Prostate gland (tissue), 2 donors: ENCODE data around the gene SSTR4. TPM values are rescaled to one million over a fixed set of nuclear protein-coding genes. Genes with fewer than 3 reads are reported as not detected.

Experiments used
- DNase-seq: peaks from one replicate; pipeline ENCODE4 v3.0.0-alpha.2; 2019; ENCODE audit warnings: low spot score
- H3K27ac ChIP-seq, 2 donors: fragments of 200-600 bp; sonication (generic); 2 replicates each; pipeline ENCODE4 v1.5.1; 2017 to 2019
- H3K27me3 ChIP-seq: fragments of 200-600 bp; sonication (generic); replicated peaks from 2 replicates; pipeline ENCODE4 v1.5.1; 2019; ENCODE audit not compliant: insufficient read depth
- H3K36me3 ChIP-seq, 2 donors: fragments of 200-600 bp; sonication (generic); 1 replicate in 1 of 2; 2 replicates in 1 of 2; pipeline versions ENCODE4 v1.5.1 to v1.8.1; 2017 to 2019
- H3K4me1 ChIP-seq: fragments of 200-600 bp; sonication (generic); replicated peaks from 2 replicates; pipeline ENCODE4 v1.5.1; 2019
- H3K4me3 ChIP-seq, 2 donors: fragments of 200-600 bp; sonication (generic); 2 replicates each; pipeline ENCODE4 v1.5.1; 2017 to 2019
- H3K9me3 ChIP-seq: fragments of 200-600 bp; sonication (generic); 2 replicates; pipeline ENCODE4 v1.5.1; 2017
- CTCF ChIP-seq, 4 experiments: fragments of 200-600 bp in 2 of 4; fragments of 450-650 bp in 2 of 4; sonication (generic) in 2 of 4; IDR thresholded peaks; 1 replicate in 3 of 4; 2 replicates in 1 of 4; pipeline ENCODE4 v1.5.1; 2016 to 2019; ENCODE audit warnings: antibody characterized with exemption in 4 of 4, mild to moderate bottlenecking in 2 of 4, moderate library complexity in 2 of 4
- POLR2A ChIP-seq: fragments of 450-650 bp; IDR thresholded peaks from one replicate; pipeline ENCODE4 v1.6.1; 2016; ENCODE audit warnings: antibody characterized with exemption, mild to moderate bottlenecking
- POLR2AphosphoS5 ChIP-seq: sonication (generic); formaldehyde crosslinking; IDR thresholded peaks from one replicate; pipeline ENCODE4 v1.6.1; 2017; ENCODE audit warnings: antibody characterized with exemption
- WGBS: methylation state at CpG from one replicate; pipeline ENCODE4 v1.1.5; 2018; 5-methylcytosine and 5-hydroxymethylcytosine counted together
- intact Hi-C: fragments of 100-400 bp; cut with DNase I; formaldehyde crosslinking; loops from one replicate; pipeline ENCODE4 v1.14.2; 2022
- total RNA-seq, 2 donors: library from RNA; depleted of rRNA; stranded (reverse); fragments of >200 nt; gene quantifications; one replicate each; pipeline ENCODE4 v1.1.0, GENCODE V29; 2016

SSTR4 gene
- total RNA-seq, 2 donors from 2014 or later, result not detected

- intact Hi-C loops, result no loop called here
- Histone ChIP-seq H3K27ac (no peak overlapping the region), H3K27me3 (no peaks in the 10 kb centered on the region), H3K4me1 (no peaks in the 10 kb centered on the region), H3K36me3 (no peaks in the 10 kb centered on the region), H3K4me3 (no peak overlapping the region), H3K9me3 (no peaks in the 10 kb centered on the region)
- 76% methylated on average over 3 of the region's 3 CpGs for WGBS
- DNase-seq, result no peak
- no peak for TF ChIP-seq POLR2A
Measured at GRCh38 chr20:23028392-23028791, 6.7 kb upstream of the SSTR4 start.

DNA sequence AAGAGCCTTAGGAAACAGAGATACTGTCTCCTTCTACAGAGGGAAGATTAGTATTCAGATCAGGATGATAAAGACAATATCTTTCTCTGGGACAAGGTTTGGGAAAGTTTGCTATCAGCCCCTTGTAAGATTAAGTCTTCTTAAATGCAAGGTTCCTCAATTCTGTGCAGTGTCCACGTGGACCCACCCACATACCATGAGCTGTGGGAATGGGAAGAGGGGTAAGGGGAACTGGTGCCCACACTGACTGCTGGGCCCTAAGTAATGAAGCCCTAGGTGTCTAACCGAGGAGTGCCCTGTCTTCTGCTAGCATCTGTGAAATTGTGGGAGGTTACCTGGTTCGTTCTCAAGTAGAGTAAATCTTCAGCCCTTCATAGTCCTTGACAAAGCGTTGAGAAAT, 5.8 kb upstream of the SSTR4 start:
- 64% methylated on average over 4 of the region's 4 CpGs for WGBS
- no peaks in the 10 kb centered on the region for H3K36me3 ChIP-seq
- TF ChIP-seq POLR2AphosphoS5, result no peak
- no peak for TF ChIP-seq POLR2A
- TF ChIP-seq CTCF (IDR thresholded peaks at IDR 0.05), result no peak
- H3K9me3 ChIP-seq, result no peaks in the 10 kb centered on the region
- intact Hi-C loops, result no loop called here
- DNase-seq, result no peak
- no peak overlapping the region for H3K27ac ChIP-seq
- H3K27me3 ChIP-seq, result peaks cover 5% of the 10 kb centered on the region
- no peaks in the 10 kb centered on the region for H3K4me1 ChIP-seq
- no peak overlapping the region for H3K4me3 ChIP-seq

GRCh38 chr20:23031346-23031745, 3.8 kb upstream of the SSTR4 start:
- H3K9me3 ChIP-seq, result no peaks in the 10 kb centered on the region
- no peak for DNase-seq
- intact Hi-C loops, result no loop called here
- no peaks in the 10 kb centered on the region for H3K4me1 ChIP-seq
- H3K4me3 ChIP-seq, result no peak overlapping the region
- no peaks in the 10 kb centered on the region for H3K36me3 ChIP-seq
- H3K27ac ChIP-seq, result no peak overlapping the region
- no peak for TF ChIP-seq POLR2A
- TF ChIP-seq POLR2AphosphoS5, result no peak
- no peak for TF ChIP-seq CTCF (IDR thresholded peaks at IDR 0.05)
- WGBS, result 95% methylated on average over 6 of the region's 6 CpGs
- peaks cover 19% of the 10 kb centered on the region for H3K27me3 ChIP-seq

DNA sequence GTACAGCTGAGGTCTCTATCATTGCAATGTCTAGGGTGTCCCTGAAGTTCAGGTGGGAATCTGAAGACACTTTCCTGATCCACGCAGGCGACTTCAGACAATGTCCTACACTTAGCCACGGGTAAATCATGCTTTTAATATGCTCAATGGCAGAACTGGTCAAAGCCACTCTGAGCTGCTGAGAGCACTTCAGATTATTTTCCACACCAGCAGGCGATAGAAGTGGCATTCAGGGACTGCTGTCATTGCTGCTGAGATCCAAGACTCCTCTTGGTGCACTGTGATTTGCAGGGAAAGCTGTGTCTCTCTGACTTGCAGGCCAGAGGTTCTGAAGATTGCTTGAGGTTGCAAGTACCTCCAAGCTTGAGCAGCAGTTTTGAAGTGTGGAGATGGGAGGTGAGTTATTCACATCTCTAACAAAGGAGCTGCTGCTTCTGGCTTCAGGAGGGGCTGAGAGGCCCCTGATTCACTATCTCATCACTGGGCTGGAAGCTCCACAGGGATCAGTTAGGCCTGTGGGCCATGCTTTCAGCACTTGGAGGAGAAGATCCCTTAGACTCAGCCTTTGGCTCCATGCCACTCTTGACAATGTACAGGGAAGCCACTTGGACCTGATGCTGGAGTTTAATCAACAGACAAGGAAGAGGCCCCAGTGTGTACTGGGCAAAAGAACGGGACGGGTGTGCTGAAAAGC, 2.9 kb upstream of the SSTR4 start:
- Histone ChIP-seq H3K36me3 (no peaks in the 10 kb centered on the region), H3K27me3 (peaks cover 22% of the 10 kb centered on the region), H3K9me3 (no peaks in the 10 kb centered on the region), H3K4me3 (no peak overlapping the region), H3K4me1 (no peaks in the 10 kb centered on the region), H3K27ac (no peak overlapping the region)
- 90% methylated on average over 6 of the region's 6 CpGs for WGBS
- TF ChIP-seq CTCF (IDR thresholded peaks at IDR 0.05) (no peak), POLR2AphosphoS5 (no peak), POLR2A (no peak)
- DNase-seq, result no peak
- intact Hi-C loops, result no loop called here

DNA sequence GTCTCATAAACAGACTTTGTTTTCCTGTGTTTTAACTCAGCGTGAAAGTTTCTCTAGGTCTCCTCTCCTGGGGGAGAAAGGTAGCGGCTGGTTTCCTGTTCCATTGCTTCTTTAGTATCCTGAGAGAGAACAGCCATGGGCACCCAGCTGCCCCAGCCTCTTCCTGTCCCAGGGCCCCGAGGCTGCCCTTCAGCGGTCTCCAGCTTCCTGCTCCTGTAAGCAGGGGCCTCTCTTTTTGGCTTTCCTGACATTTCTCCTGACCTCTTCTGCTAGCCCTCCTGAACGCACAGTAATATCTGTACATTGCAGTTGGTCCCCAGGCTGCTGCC, 2.4 kb upstream of the SSTR4 start:
- 86% methylated on average over 5 of the region's 5 CpGs for WGBS

GRCh38 chr20:23033918-23034317, 1.2 kb upstream of the SSTR4 start:
- H3K27me3 ChIP-seq, result peaks cover 22% of the 10 kb centered on the region

More for the DNA sequence above, 2.4 kb upstream of the SSTR4 start:
- H3K9me3 ChIP-seq, result no peaks in the 10 kb centered on the region
- no peak for DNase-seq
- no peak for TF ChIP-seq POLR2AphosphoS5
- no peaks in the 10 kb centered on the region for H3K36me3 ChIP-seq
- intact Hi-C loops, result no loop called here
- H3K4me1 ChIP-seq, result no peaks in the 10 kb centered on the region
- peaks cover 22% of the 10 kb centered on the region for H3K27me3 ChIP-seq
- no peak overlapping the region for H3K27ac ChIP-seq
- no peak overlapping the region for H3K4me3 ChIP-seq

More at GRCh38 chr20:23033918-23034317, 1.2 kb upstream of the SSTR4 start:
- no peak for TF ChIP-seq POLR2A
- TF ChIP-seq POLR2AphosphoS5, result no peak
- TF ChIP-seq CTCF (IDR thresholded peaks at IDR 0.05), result no peak
- Histone ChIP-seq H3K27ac (no peak overlapping the region), H3K4me1 (no peaks in the 10 kb centered on the region), H3K9me3 (no peaks in the 10 kb centered on the region), H3K4me3 (no peak overlapping the region), H3K36me3 (no peaks in the 10 kb centered on the region)
- no peak for DNase-seq
- WGBS, result 91% methylated on average over 4 of the region's 4 CpGs
- intact Hi-C loops, result no loop called here
